ENCODE results near the gene RAD51B.

The RAD51B gene

GRCh38 chr14:68723808-68724268 lies 904.3 kb downstream of the RAD51B start:
- H3K27ac ChIP-seq: no peak overlapping the region
- peak overlapping the region in 10 of 11 experiments; percentile 0 to 66 (median 40); a peak in 15 of 22 replicates for H3K4me2 ChIP-seq
- no peak overlapping the region for H3K9ac ChIP-seq
- no peaks in the 10 kb centered on the region for H3K36me3 ChIP-seq
- no peak for TF ChIP-seq Cebpa-rat (IDR thresholded peaks at IDR 0.05)
- H3K27me3 ChIP-seq: no peaks in the 10 kb centered on the region
- no peak overlapping the region for H3K4me3 ChIP-seq
- H4K20me1 ChIP-seq: no peaks in the 10 kb centered on the region
- H3K9me3 ChIP-seq (replicated peaks in 1 of 11): peaks cover 6 to 42% (median 33%) of the 10 kb centered on the region in 11 experiments; a peak in 21 of 22 replicates
- H3K4me1 ChIP-seq: peaks cover 37 to 69% (median 50%) of the 10 kb centered on the region in 10 experiments

GRCh38 chr14:68724914-68725313 lies 905.3 kb downstream of the RAD51B start:
- Histone ChIP-seq H3K27me3 (no peaks in the 10 kb centered on the region), H3K4me2 (no peak overlapping the region), H3K27ac (no peak overlapping the region), H3K4me3 (no peak overlapping the region), H3K36me3 (no peaks in the 10 kb centered on the region), H3K9ac (no peak overlapping the region), H3K4me1 (peaks cover 42 to 69% (median 57%) of the 10 kb centered on the region in 10 experiments), H4K20me1 (no peaks in the 10 kb centered on the region), H3K9me3 (replicated peaks in 1 of 11) (peaks cover 6 to 35% (median 32%) of the 10 kb centered on the region in 11 experiments; a peak in 21 of 22 replicates)
- TF ChIP-seq Cebpa-rat (IDR thresholded peaks at IDR 0.05): no peak

GRCh38 chr14:68726093-68726695 lies 906.6 kb downstream of the RAD51B start:
- Histone ChIP-seq H3K9ac (no peak overlapping the region), H3K27ac (no peak overlapping the region), H3K4me2 (peak overlapping the region in 10 of 11 experiments; percentile 0 to 47 (median 14); a peak in 10 of 22 replicates), H3K36me3 (no peaks in the 10 kb centered on the region), H3K27me3 (no peaks in the 10 kb centered on the region), H4K20me1 (no peaks in the 10 kb centered on the region), H3K4me1 (peaks cover 55 to 78% (median 68%) of the 10 kb centered on the region in 10 experiments), H3K9me3 (replicated peaks in 1 of 11) (peaks cover 0 to 24% (median 19%) of the 10 kb centered on the region in 11 experiments; a peak in 18 of 22 replicates), H3K4me3 (no peak overlapping the region)
- TF ChIP-seq Cebpa-rat (IDR thresholded peaks at IDR 0.05): no peak

GRCh38 chr14:68727315-68728047 lies 907.9 kb downstream of the RAD51B start:
- no peak overlapping the region for H3K27ac ChIP-seq
- no peaks in the 10 kb centered on the region for H4K20me1 ChIP-seq
- H3K4me1 ChIP-seq: peaks cover 64 to 82% (median 74%) of the 10 kb centered on the region in 10 experiments
- no peaks in the 10 kb centered on the region for H3K36me3 ChIP-seq
- H3K4me3 ChIP-seq: no peak overlapping the region
- no peak overlapping the region for H3K9ac ChIP-seq
- no peaks in the 10 kb centered on the region for H3K27me3 ChIP-seq
- TF ChIP-seq Cebpa-rat (IDR thresholded peaks at IDR 0.05): no peak
- H3K4me2 ChIP-seq: peak overlapping the region in 5 of 11 experiments; percentile 43 to 93 (median 88); a peak in 5 of 22 replicates
- peaks cover 0 to 24% (median 17%) of the 10 kb centered on the region in 11 experiments; a peak in 17 of 22 replicates for H3K9me3 ChIP-seq (replicated peaks in 1 of 11)

- Histone ChIP-seq H3K4me2 (peak overlapping the region; percentile 43 to 97 (median 91); a peak in 21 of 22 replicates), H3K4me1 (peaks cover 64 to 81% (median 75%) of the 10 kb centered on the region in 10 experiments)
Observed at GRCh38 chr14:68728342-68729106, 908.9 kb downstream of the RAD51B start.

GRCh38 chr14:68729556-68729955 lies 910.0 kb downstream of the RAD51B start:
- no peak overlapping the region for H3K4me3 ChIP-seq
- H3K27me3 ChIP-seq: no peaks in the 10 kb centered on the region
- H3K4me1 ChIP-seq: peaks cover 67 to 84% (median 76%) of the 10 kb centered on the region in 10 experiments
- no peaks in the 10 kb centered on the region for H3K36me3 ChIP-seq
- peak overlapping the region in 3 of 11 experiments; percentile 57; a peak in 5 of 22 replicates for H3K9ac ChIP-seq
- H3K27ac ChIP-seq: peak overlapping the region in 9 of 11 experiments; percentile 55 to 95 (median 85); a peak in 18 of 22 replicates
- peaks cover 0 to 24% (median 17%) of the 10 kb centered on the region in 11 experiments; a peak in 17 of 22 replicates for H3K9me3 ChIP-seq (replicated peaks in 1 of 11)
- H4K20me1 ChIP-seq: no peaks in the 10 kb centered on the region
- H3K4me2 ChIP-seq: peak overlapping the region; percentile 83 to 97 (median 93)
- no peak for TF ChIP-seq Cebpa-rat (IDR thresholded peaks at IDR 0.05)

More at GRCh38 chr14:68728342-68729106, 908.9 kb downstream of the RAD51B start:
- H3K9me3 ChIP-seq (replicated peaks in 1 of 11): peaks cover 0 to 24% (median 17%) of the 10 kb centered on the region in 11 experiments; a peak in 17 of 22 replicates
- H3K4me3 ChIP-seq: no peak overlapping the region
- peak overlapping the region in 5 of 11 experiments; percentile 4 to 85 (median 13); a peak in 5 of 22 replicates for H3K27ac ChIP-seq
- TF ChIP-seq Cebpa-rat (IDR thresholded peaks at IDR 0.05): no peak
- H3K36me3 ChIP-seq: no peaks in the 10 kb centered on the region
- H3K9ac ChIP-seq: no peak overlapping the region
- H4K20me1 ChIP-seq: no peaks in the 10 kb centered on the region
- no peaks in the 10 kb centered on the region for H3K27me3 ChIP-seq

- Histone ChIP-seq H3K4me3 (no peak overlapping the region), H3K27ac (peak overlapping the region in 10 of 11 experiments; percentile 55 to 95 (median 86); a peak in 21 of 22 replicates), H3K4me1 (peaks cover 75 to 92% (median 84%) of the 10 kb centered on the region in 10 experiments), H3K4me2 (peak overlapping the region; percentile 83 to 97 (median 93)), H3K9me3 (replicated peaks in 1 of 11) (peaks cover 0 to 23% (median 17%) of the 10 kb centered on the region in 11 experiments; a peak in 17 of 22 replicates), H4K20me1 (no peaks in the 10 kb centered on the region), H3K36me3 (no peaks in the 10 kb centered on the region), H3K9ac (peak overlapping the region in 9 of 11 experiments; percentile 10 to 58 (median 55); a peak in 12 of 22 replicates), H3K27me3 (no peaks in the 10 kb centered on the region)
- TF ChIP-seq Cebpa-rat (IDR thresholded peaks at IDR 0.05): no peak
Observed at GRCh38 chr14:68730348-68730747, 910.8 kb downstream of the RAD51B start.

- Histone ChIP-seq H3K9ac (peak overlapping the region; percentile 25 to 58 (median 55); a peak in 18 of 22 replicates), H3K4me1 (peaks cover 80 to 96% (median 88%) of the 10 kb centered on the region in 10 experiments), H3K9me3 (replicated peaks in 1 of 11) (peaks cover 0 to 20% (median 14%) of the 10 kb centered on the region in 11 experiments; a peak in 17 of 22 replicates), H4K20me1 (no peaks in the 10 kb centered on the region), H3K36me3 (no peaks in the 10 kb centered on the region), H3K27ac (peak overlapping the region; percentile 4 to 95 (median 85); a peak in 21 of 22 replicates), H3K27me3 (no peaks in the 10 kb centered on the region), H3K4me2 (peak overlapping the region; percentile 83 to 97 (median 93)), H3K4me3 (0 out of 20 replicates have a peak overlapping the region, but pooled peaks of 1 of the 10 experiments have one; percentile 1)
- TF ChIP-seq Cebpa-rat (IDR thresholded peaks at IDR 0.05): no peak
Observed at GRCh38 chr14:68730811-68731425, 911.3 kb downstream of the RAD51B start.
